GM18511 (cell line): ENCODE data around the gene KCNH2.
A peak's percentile ranks its signal among the peaks of the same experiment; 100 is the strongest.

Source experiments
- ATAC-seq: cut with Tn5 transposase; IDR thresholded peaks from one replicate; pipeline ENCODE4 v1.9.1; 2021; ENCODE audit warnings: mild to moderate bottlenecking, moderate library complexity; ENCODE audit not compliant: unreplicated experiment

The KCNH2 gene

GRCh38 chr7:150996376-150997074 is 18.4 kb upstream of the KCNH2 start:
- no peak for ATAC-seq

GRCh38 chr7:150994838-150995510 is 16.9 kb upstream of the KCNH2 start:
- ATAC-seq = no peak

- no peak for ATAC-seq
Measured at GRCh38 chr7:150994141-150994837, 16.2 kb upstream of the KCNH2 start.

GRCh38 chr7:150993511-150993910 is 15.4 kb upstream of the KCNH2 start:
- no peak for ATAC-seq

GRCh38 chr7:150992833-150993302 is 14.7 kb upstream of the KCNH2 start:
- peak; percentile 69 for ATAC-seq

- ATAC-seq = no peak
Measured at GRCh38 chr7:150992051-150992640, 14.0 kb upstream of the KCNH2 start.

GRCh38 chr7:150990416-150991186 is 12.5 kb upstream of the KCNH2 start, which contains the start of gene NOS3:
Gene NOS3 (plus strand): TSS chr7:150991017. CDS start chr7:150993804, 2,787 bp downstream.
- ATAC-seq = no peak

- ATAC-seq = no peak
Measured at GRCh38 chr7:150989456-150989855, 11.3 kb upstream of the KCNH2 start.

GRCh38 chr7:150988230-150989226 is 10.4 kb upstream of the KCNH2 start:
- no peak for ATAC-seq

GRCh38 chr7:150986556-150986955 is 8.4 kb upstream of the KCNH2 start:
- ATAC-seq = no peak

- no peak for ATAC-seq
Measured at GRCh38 chr7:150986099-150986512, 8.0 kb upstream of the KCNH2 start.

GRCh38 chr7:150983893-150984368 is 5.8 kb upstream of the KCNH2 start:
- ATAC-seq = no peak

- no peak for ATAC-seq
Measured at GRCh38 chr7:150982351-150982750, 4.2 kb upstream of the KCNH2 start.

GRCh38 chr7:150981644-150982043 is 3.5 kb upstream of the KCNH2 start:
- no peak for ATAC-seq

- no peak for ATAC-seq
Measured at GRCh38 chr7:150980663-150981062, 2.5 kb upstream of the KCNH2 start.

- ATAC-seq = no peak
Measured at GRCh38 chr7:150979713-150980390, 1.7 kb upstream of the KCNH2 start.

GRCh38 chr7:150977382-150978125 is 567 bp downstream of the KCNH2 start:
- no peak for ATAC-seq
